GM21528 (cell line): ENCODE data around the gene CFAP46.
"Not testable (repeated sequence)": the region's sequence is repeated elsewhere in the genome, so short reads cannot be mapped to it uniquely, and the experiment has no call there.

Experiments
- ATAC-seq: cut with Tn5 transposase; IDR thresholded peaks from one replicate; pipeline ENCODE4 v1.9.1; 2021; ENCODE audit warnings: mild to moderate bottlenecking, moderate library complexity; ENCODE audit not compliant: unreplicated experiment, low FRiP score

CFAP46 gene

DNA sequence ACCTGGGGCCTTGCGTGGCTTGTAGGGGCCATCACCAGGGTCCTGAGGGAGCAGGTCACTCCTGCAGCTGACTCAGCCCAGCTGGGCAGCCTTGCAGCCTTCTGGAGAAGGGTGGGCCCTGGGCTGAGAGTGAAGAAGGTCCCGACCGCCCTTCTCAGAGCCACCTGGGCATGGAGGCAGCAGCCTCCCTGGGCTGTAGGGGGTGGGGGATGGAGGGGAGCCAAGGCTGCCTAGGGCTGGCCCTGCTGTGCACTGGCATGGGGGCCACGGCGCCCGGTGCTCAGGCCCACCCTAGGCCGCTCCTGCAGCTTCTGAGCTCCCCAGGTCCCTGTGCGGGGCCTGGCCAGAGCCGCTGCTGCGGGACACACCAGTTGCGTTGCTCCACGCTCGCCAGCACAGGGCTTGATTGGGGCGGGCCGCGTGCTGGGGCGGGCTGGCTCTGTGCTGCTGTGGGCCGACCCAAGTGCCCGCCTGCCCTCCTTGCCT is 92.8 kb downstream of the CFAP46 start:
- ATAC-seq: no peak

- no peak for ATAC-seq
These were observed 93.3 kb downstream of the CFAP46 start for GRCh38 chr10:132848951-132849545.

DNA sequence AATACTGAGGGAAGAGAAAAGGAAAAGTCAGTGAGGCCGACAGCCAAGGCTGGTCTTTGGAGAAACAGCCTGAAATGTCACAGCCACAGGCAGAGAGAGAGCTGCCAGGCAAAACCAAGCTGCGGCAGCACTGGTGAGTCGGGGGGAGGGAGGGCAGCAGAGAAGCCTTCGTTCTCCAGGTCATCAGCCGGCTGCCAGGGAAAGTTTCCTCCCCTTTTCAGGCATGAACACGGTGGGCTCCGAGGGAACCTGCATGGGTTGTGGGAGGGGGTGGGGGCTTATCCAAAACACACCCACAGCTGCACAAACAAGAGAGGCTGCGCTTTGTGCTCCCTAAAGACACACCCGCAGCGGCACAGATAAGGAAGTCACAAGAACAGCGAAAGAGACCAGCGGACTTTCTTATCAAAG is 94.1 kb downstream of the CFAP46 start:
- no peak for ATAC-seq

GRCh38 chr10:132847856-132848255 is 94.5 kb downstream of the CFAP46 start:
- ATAC-seq: no peak

DNA sequence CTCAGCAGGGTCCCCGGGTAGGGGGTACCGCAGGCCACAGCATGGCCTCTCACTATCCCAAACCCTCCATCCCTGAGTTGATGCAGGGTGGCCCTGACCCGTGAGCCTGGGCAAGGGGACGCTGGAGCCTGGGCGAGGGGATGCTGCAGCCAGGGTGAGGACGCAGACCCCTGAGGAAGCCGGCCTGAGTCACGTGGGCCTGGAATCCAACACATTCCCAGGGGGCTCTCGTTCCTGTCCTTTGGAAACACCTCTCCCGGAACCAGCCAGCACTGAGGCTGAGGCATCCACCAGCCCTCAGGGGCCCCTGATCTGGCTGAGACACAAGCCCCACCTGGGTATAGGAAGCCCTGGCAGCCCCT is 95.0 kb downstream of the CFAP46 start:
- no peak for ATAC-seq

GRCh38 chr10:132846631-132847415 is 95.5 kb downstream of the CFAP46 start:
- no peak for ATAC-seq

- no peak for ATAC-seq
These were observed 96.4 kb downstream of the CFAP46 start for GRCh38 chr10:132845780-132846595.

DNA sequence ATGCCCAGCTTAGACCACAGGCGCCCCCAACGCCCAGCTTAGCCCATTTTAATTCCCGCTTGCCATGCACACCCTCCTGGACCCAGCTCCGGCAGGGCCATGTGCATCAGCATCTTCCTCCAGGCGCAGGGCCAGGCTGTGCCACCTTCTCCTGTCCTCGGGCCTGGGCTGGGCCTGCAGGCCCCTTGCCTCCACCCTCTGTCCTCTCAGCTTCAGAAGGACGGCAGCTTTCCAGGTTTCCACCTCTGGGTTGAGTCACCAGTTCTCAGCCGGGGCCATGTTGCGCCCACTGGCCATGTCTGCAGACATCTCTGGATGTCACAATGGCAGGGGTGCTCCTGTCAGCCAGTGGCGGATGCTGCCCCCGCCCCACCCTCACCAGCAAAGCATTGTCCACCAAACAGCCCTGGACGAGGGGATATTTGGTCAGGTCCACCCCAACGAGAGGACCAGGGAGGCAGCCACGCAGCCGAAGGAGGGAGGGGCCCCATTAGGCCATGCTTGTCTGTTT is 97.3 kb downstream of the CFAP46 start:
- ATAC-seq: no peak

- no peak for ATAC-seq
These were observed 98.1 kb downstream of the CFAP46 start for GRCh38 chr10:132844069-132844809.

DNA sequence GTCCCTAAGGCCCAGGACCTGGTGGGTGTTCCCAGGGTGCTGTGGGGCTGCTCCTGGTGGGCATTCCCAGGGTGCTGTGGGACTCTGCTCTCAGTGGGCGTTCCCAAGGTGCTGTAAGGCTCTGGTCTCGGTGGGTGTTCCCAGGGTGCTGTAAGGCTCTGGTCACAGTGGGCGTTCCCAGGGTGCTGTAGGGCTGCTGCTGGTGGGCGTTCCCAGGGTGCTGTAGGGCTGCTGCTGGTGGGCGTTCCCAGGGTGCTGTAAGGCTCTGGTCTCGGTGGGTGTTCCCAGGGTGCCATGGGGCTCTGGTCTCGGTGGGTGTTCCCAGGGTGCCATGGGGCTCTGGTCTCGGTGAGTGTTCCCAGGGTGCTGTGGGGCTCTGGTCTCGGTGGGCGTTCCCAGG is 99.1 kb downstream of the CFAP46 start:
- not testable (repeated sequence) for ATAC-seq

GRCh38 chr10:132842397-132842796 is 100.0 kb downstream of the CFAP46 start:
- no peak for ATAC-seq

DNA sequence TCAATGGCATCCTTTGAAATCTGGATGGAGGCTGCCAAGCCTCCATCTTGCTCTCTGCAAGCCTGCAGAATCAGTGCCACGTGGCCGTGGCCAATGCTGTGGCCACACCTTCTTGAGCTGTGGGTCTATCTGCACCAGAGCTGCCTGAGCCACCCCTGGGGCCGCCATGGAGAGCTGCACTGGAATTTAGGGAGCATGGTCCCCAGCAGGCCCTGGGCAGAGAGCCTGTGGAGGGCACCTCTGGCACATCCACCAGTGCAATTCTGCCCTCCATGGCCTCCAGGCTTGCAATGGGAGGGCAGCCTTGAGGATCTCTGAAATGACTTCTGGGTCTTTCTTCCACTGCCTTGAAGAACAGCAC is 100.8 kb downstream of the CFAP46 start:
- ATAC-seq: no peak

GRCh38 chr10:132840698-132841614 is 101.4 kb downstream of the CFAP46 start:
- no peak for ATAC-seq

DNA sequence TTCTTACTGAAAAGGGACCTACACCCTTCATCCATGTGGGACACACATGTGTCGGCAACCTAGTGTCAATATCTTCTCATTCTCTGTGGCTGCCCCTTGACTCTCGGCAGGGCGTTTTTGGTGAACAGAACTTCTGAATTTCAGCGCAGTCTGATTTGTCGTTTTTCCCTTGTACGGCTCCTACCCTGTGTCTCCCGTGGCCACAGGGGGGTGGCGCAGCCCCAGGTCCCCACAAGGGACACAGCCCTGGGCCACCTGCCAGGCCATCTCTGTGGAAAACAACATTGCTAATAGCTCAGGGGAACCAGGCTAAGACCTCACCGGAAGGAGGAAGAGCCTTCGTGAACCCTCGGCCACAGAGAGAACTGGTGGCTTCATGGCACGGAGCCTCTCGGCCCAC is 103.3 kb downstream of the CFAP46 start:
- no peak for ATAC-seq

DNA sequence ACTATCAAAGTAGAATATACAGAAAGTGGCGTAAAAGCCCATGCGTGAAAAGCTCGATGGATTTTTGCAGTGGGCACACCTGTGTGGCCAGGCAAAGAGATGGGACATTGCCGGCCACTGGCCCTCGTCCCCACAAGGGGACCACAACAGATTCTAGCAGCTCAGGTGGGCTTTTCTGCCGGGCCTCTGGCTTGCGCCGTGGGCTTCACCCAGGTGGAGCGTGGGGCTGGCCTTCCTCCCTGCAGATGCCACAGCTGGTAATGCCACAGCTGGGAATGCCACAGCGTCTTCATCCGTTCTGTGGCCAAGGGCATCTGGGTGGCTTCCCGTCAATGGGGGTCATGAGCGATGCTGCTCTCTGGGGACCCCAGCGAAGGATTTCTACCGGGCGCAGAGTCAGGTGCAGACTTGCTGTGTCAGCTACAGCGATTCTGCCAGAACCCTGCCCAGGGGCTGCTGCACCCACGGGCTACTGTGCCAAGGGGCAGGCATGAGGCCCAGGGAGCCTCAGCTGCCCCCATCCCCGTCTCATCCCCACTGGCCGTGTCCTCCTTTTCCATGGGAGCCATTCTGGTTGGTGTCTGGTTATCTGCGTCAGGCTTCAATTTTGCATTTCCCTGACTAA is 103.9 kb downstream of the CFAP46 start:
- no peak for ATAC-seq

DNA sequence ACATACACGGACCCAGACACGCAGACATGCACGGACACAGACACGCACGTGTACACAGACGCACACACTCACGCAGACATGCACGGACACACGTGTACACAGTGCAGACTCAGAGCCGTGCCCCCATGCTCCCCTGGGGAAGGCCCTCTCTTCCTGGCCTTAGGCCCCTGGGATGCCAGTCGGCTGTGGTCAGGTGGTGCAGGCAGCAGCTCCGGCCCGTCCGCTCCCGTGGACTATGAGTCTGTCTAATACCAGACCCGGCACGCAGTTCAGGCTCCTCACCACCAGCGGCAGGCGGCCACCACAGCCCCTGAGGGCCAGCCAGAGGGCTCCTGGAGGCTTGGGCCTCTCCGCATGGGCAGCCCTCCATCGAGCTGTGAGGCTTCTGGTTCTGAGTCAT is 104.5 kb downstream of the CFAP46 start:
- ATAC-seq: no peak

DNA sequence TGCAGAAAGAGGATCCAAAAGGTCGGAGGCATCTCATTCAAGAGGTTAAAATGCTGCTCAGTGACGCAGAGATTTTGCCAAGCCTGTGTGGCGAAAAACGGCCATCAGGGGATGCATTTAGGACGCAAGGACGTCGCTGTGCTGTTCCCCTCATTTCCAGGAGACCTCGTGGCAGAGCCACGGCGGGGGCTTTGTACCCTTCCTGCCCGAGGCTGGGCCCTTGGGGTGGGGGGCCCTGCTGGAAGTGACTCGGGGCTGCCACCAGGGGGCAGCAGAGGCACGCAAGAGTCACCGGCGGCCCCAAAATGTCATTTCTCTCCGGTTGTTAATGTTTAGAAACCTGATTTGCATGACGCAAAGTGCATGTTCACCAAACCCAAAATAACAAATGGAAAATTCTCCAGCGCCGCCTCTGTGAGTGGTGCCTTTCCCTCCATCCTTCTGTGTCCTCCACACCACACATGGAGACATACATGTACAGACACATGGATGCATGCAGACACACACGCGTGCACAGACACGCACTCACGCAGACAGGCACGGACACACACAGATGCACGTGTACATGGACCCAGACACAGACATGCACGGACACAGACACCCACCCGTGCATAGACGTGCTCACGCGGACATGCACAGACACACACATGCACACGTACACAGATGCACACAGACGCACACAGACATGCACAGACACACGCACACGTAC is 105.4 kb downstream of the CFAP46 start:
- no peak for ATAC-seq

DNA sequence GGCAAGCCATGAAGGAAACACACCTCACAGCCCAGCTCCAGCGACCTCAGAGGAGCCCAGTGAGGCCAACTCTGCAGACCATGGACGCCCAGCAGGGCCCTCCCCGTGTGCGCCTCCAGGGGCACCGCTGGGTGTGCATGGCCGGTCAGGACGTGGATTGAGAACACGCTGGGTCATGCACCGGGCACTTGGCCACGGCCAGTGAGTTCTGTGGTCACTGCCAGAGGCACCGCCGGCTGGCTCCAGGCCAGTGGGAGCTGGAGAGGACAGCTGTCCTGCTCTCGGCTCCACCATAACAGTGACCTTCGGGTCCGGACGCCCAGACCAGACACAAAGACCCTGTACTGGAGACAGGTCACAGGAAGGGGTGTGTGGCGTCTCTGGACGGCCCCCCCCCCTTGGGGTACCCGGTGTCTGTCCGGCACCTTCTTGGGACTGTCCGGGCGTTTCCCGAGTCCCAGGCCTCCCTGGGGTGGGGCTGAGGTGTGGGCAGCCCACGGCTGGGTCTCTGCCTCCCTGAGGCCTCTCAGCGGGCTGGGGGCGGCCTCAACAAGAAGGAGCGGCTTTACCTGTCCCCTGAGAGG is 106.0 kb downstream of the CFAP46 start:
- ATAC-seq: no peak
